Fibroblast of skin of right quadriceps (primary cell): Measurements from ENCODE around the gene ANGPTL2.

Experiments used
- DNase-seq: peaks from one replicate; pipeline ENCODE4 v3.0.0-alpha.2; 2013

Gene ANGPTL2

GRCh38 chr9:127092041-127092608, 30.3 kb downstream of the ANGPTL2 start:
- DNase-seq: no peak

GRCh38 chr9:127091526-127091925, 30.9 kb downstream of the ANGPTL2 start:
- no peak for DNase-seq

GRCh38 chr9:127090341-127090985, 32.0 kb downstream of the ANGPTL2 start:
- no peak for DNase-seq

- no peak for DNase-seq
Measured at GRCh38 chr9:127089631-127090081, 32.8 kb downstream of the ANGPTL2 start.

- DNase-seq: no peak
Measured at GRCh38 chr9:127088724-127089615, 33.5 kb downstream of the ANGPTL2 start.

GRCh38 chr9:127087836-127088235, 34.6 kb downstream of the ANGPTL2 start:
- DNase-seq: no peak

- no peak for DNase-seq
Measured at GRCh38 chr9:127087411-127087810, 35.0 kb downstream of the ANGPTL2 start.

GRCh38 chr9:127086771-127087170, 35.7 kb downstream of the ANGPTL2 start:
- no peak for DNase-seq

- DNase-seq: no peak
Measured at GRCh38 chr9:127085186-127085585, 37.2 kb downstream of the ANGPTL2 start.

GRCh38 chr9:127084076-127085039, 38.1 kb downstream of the ANGPTL2 start:
- no peak for DNase-seq

- no peak for DNase-seq
Measured at GRCh38 chr9:127083138-127083980, 39.1 kb downstream of the ANGPTL2 start.

- DNase-seq: no peak
Measured at GRCh38 chr9:127081250-127082185, 40.9 kb downstream of the ANGPTL2 start.

- DNase-seq: no peak
Measured at GRCh38 chr9:127079446-127080140, 42.8 kb downstream of the ANGPTL2 start.

GRCh38 chr9:127078988-127079387, 43.4 kb downstream of the ANGPTL2 start:
- DNase-seq: no peak

- no peak for DNase-seq
Measured at GRCh38 chr9:127078336-127078735, 44.1 kb downstream of the ANGPTL2 start.

GRCh38 chr9:127077644-127077946, 44.8 kb downstream of the ANGPTL2 start:
- no peak for DNase-seq

GRCh38 chr9:127076860-127077643, 45.4 kb downstream of the ANGPTL2 start:
- DNase-seq: no peak

GRCh38 chr9:127075624-127076372, 46.6 kb downstream of the ANGPTL2 start:
- DNase-seq: no peak
